ENCODE results near the gene SPEG.

Gene SPEG

GRCh38 chr2:219511547-219512325 lies 77.1 kb downstream of the SPEG start:
- Histone ChIP-seq H3K27me3 (ENCODE audit: low read depth, low read length) (peaks cover 21% of the 10 kb centered on the region), H3K4me2 (ENCODE audit: low read length) (no peak overlapping the region), H3K4me1 (ENCODE audit: low read length) (0 out of 2 replicates have a peak, but pooled peaks cover 5% of the 10 kb centered on the region), H3K27ac (ENCODE audit: low read length) (no peak overlapping the region), H3K4me3 (ENCODE audit: low read length) (no peak overlapping the region), H2AFZ (ENCODE audit: low read depth, low read length) (no peak overlapping the region), H4K20me1 (ENCODE audit: insufficient read depth, low read length) (no peaks in the 10 kb centered on the region), H3K9ac (ENCODE audit: low read length) (no peak overlapping the region), H3K79me2 (ENCODE audit: low read length) (no peaks in the 10 kb centered on the region), H3K36me3 (replicated peaks; ENCODE audit: low read depth, low read length) (no peaks in the 10 kb centered on the region), H3K9me3 (ENCODE audit: insufficient read depth, low read length) (no peaks in the 10 kb centered on the region)
- TF ChIP-seq EZH2phosphoT487 (IDR thresholded peaks at IDR 0.05; ENCODE audit: low read depth) = no peak
- no peak for TF ChIP-seq CTCF (IDR thresholded peaks at IDR 0.05; ENCODE audit: low read depth, low read length)

- Histone ChIP-seq H4K20me1 (ENCODE audit: insufficient read depth, low read length) (no peaks in the 10 kb centered on the region), H3K27me3 (ENCODE audit: low read depth, low read length) (peaks cover 21% of the 10 kb centered on the region), H3K9me3 (ENCODE audit: insufficient read depth, low read length) (no peaks in the 10 kb centered on the region), H3K79me2 (ENCODE audit: low read length) (no peaks in the 10 kb centered on the region), H3K4me1 (ENCODE audit: low read length) (0 out of 2 replicates have a peak, but pooled peaks cover 5% of the 10 kb centered on the region), H3K9ac (ENCODE audit: low read length) (no peak overlapping the region), H3K4me2 (ENCODE audit: low read length) (no peak overlapping the region), H3K4me3 (ENCODE audit: low read length) (no peak overlapping the region), H2AFZ (ENCODE audit: low read depth, low read length) (no peak overlapping the region), H3K27ac (ENCODE audit: low read length) (no peak overlapping the region), H3K36me3 (replicated peaks; ENCODE audit: low read depth, low read length) (no peaks in the 10 kb centered on the region)
- TF ChIP-seq CTCF (IDR thresholded peaks at IDR 0.05; ENCODE audit: low read depth, low read length) (no peak), EZH2phosphoT487 (IDR thresholded peaks at IDR 0.05; ENCODE audit: low read depth) (no peak)
These were observed 78.0 kb downstream of the SPEG start for GRCh38 chr2:219512524-219513216.

GRCh38 chr2:219513787-219514186 lies 79.1 kb downstream of the SPEG start:
- H3K36me3 ChIP-seq (replicated peaks; ENCODE audit: low read depth, low read length) = no peaks in the 10 kb centered on the region
- no peaks in the 10 kb centered on the region for H3K9me3 ChIP-seq (ENCODE audit: insufficient read depth, low read length)
- no peak overlapping the region for H3K9ac ChIP-seq (ENCODE audit: low read length)
- no peak overlapping the region for H2AFZ ChIP-seq (ENCODE audit: low read depth, low read length)
- H3K4me1 ChIP-seq (ENCODE audit: low read length) = 0 out of 2 replicates have a peak, but pooled peaks cover 5% of the 10 kb centered on the region
- H3K27me3 ChIP-seq (ENCODE audit: low read depth, low read length) = peaks cover 21% of the 10 kb centered on the region
- no peak overlapping the region for H3K27ac ChIP-seq (ENCODE audit: low read length)
- TF ChIP-seq CTCF (IDR thresholded peaks at IDR 0.05; ENCODE audit: low read depth, low read length) (no peak), EZH2phosphoT487 (IDR thresholded peaks at IDR 0.05; ENCODE audit: low read depth) (no peak)
- no peak overlapping the region for H3K4me2 ChIP-seq (ENCODE audit: low read length)
- H4K20me1 ChIP-seq (ENCODE audit: insufficient read depth, low read length) = no peaks in the 10 kb centered on the region
- H3K4me3 ChIP-seq (ENCODE audit: low read length) = no peak overlapping the region
- H3K79me2 ChIP-seq (ENCODE audit: low read length) = no peaks in the 10 kb centered on the region

DNA sequence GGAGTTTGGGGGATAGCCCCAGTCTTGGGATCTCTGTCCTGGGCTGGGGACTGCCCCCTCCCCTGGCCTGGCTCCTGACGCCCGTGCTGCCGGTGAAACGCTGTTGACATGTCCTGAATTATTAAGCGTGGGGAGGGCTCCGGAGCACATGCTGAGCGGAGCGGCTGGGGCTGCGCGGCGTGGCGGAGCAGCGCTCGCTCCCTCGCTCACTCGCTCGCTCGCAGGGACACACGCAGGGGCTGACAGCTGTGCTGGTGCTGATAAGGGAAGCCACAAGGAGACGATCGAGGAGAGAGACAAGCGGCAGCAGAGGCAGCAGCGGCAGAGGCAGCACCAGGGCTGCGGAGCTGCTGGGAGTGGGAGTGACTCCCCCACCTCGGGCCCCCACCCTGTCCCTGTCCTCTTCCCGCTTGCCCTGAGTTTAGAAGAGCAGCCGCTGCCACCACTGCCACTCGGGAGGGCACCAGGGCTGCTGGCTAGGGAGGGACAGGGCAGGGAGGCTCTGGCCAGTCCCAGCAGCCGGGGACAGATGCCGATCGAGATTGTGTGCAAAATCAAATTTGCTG lies 79.6 kb downstream of the SPEG start, which contains the start of gene ASIC4:
Gene ASIC4, plus strand, starts transcription at position 287 of the 566 bp plus-strand sequence. Its CDS starts 243 bp downstream, at position 530.
- no peaks in the 10 kb centered on the region for H4K20me1 ChIP-seq (ENCODE audit: insufficient read depth, low read length)
- H3K4me1 ChIP-seq (ENCODE audit: low read length) = 0 out of 2 replicates have a peak, but pooled peaks cover 5% of the 10 kb centered on the region
- peaks cover 21% of the 10 kb centered on the region for H3K27me3 ChIP-seq (ENCODE audit: low read depth, low read length)
- H3K79me2 ChIP-seq (ENCODE audit: low read length) = no peaks in the 10 kb centered on the region
- no peaks in the 10 kb centered on the region for H3K36me3 ChIP-seq (replicated peaks; ENCODE audit: low read depth, low read length)
- TF ChIP-seq EZH2phosphoT487 (IDR thresholded peaks at IDR 0.05; ENCODE audit: low read depth) = no peak
- no peak for TF ChIP-seq CTCF (IDR thresholded peaks at IDR 0.05; ENCODE audit: low read depth, low read length)
- H2AFZ ChIP-seq (ENCODE audit: low read depth, low read length) = no peak within 1 kb of the TSS
- no peak within 1 kb of the TSS for H3K9ac ChIP-seq (ENCODE audit: low read length)
- no peak within 1 kb of the TSS for H3K4me2 ChIP-seq (ENCODE audit: low read length)
- no peak within 1 kb of the TSS for H3K27ac ChIP-seq (ENCODE audit: low read length)
- H3K9me3 ChIP-seq (ENCODE audit: insufficient read depth, low read length) = no peaks in the 10 kb centered on the region
- H3K4me3 ChIP-seq (ENCODE audit: low read length) = no peak within 1 kb of the TSS

Measured in OCI-LY3 (cell line).